Neutrophil (primary cell): ENCODE data around the gene CFAP73.
"Not testable (repeated sequence)": the region's sequence is repeated elsewhere in the genome, so short reads cannot be mapped to it uniquely, and the experiment has no call there.

Experiments used
- H3K27ac ChIP-seq: fragments of 200-600 bp; sonication (generic); 2 replicates; pipeline ENCODE4 v1.5.1; 2016; ENCODE audit warnings: mild to moderate bottlenecking, moderate library complexity
- H3K27me3 ChIP-seq: fragments of 200-600 bp; sonication (generic); 2 replicates; pipeline ENCODE4 v1.6.0; 2016; ENCODE audit warnings: mild to moderate bottlenecking
- H3K36me3 ChIP-seq: fragments of 200-600 bp; sonication (generic); 2 replicates; pipeline ENCODE4 v1.5.1; 2017
- H3K4me1 ChIP-seq, 2 experiments: fragments of 200-600 bp in 1 of 2; sonication (generic) in 1 of 2; 1 replicate in 1 of 2; 2 replicates in 1 of 2; pipeline versions ENCODE4 v1.5.1 to v1.6.1; 2013 to 2016; ENCODE audit warnings: low read depth in 1 of 2, low read length in 1 of 2, mild to moderate bottlenecking in 1 of 2, moderate library complexity in 1 of 2; ENCODE audit not compliant: control insufficient read depth in 1 of 2, insufficient read depth in 1 of 2
- H3K4me3 ChIP-seq, 2 experiments: fragments of 200-600 bp in 1 of 2; sonication (generic) in 1 of 2; 1 replicate in 1 of 2; 2 replicates in 1 of 2; pipeline ENCODE4 v1.5.1; 2013 to 2016; ENCODE audit warnings: low read depth in 1 of 2, low read length in 1 of 2, mild to moderate bottlenecking in 1 of 2, moderate library complexity in 1 of 2
- H3K9me3 ChIP-seq: fragments of 200-600 bp; sonication (generic); 2 replicates; pipeline ENCODE4 v1.5.1; 2016
- CTCF ChIP-seq: fragments of 200-600 bp; sonication (generic); IDR thresholded peaks from 2 replicates; pipeline ENCODE4 v1.5.1; 2016; ENCODE audit warnings: antibody characterized with exemption

The CFAP73 gene

GRCh38 chr12:113115455-113116126 is 33.9 kb upstream of the CFAP73 start:
- Histone ChIP-seq H3K4me1 (no peaks in the 10 kb centered on the region), H3K27me3 (peaks cover 21% of the 10 kb centered on the region), H3K36me3 (no peaks in the 10 kb centered on the region), H3K9me3 (no peaks in the 10 kb centered on the region), H3K4me3 (no peak overlapping the region), H3K27ac (no peak overlapping the region)
- no peak for TF ChIP-seq CTCF

- Histone ChIP-seq H3K36me3 (no peaks in the 10 kb centered on the region), H3K4me1 (no peaks in the 10 kb centered on the region), H3K27ac (no peak overlapping the region), H3K4me3 (no peak overlapping the region), H3K27me3 (peaks cover 24% of the 10 kb centered on the region), H3K9me3 (no peaks in the 10 kb centered on the region)
- TF ChIP-seq CTCF = no peak
Measured at GRCh38 chr12:113116875-113117274, 32.6 kb upstream of the CFAP73 start.

GRCh38 chr12:113117684-113118083 is 31.8 kb upstream of the CFAP73 start:
- H3K27ac ChIP-seq, H3K4me1 ChIP-seq, H3K4me3 ChIP-seq, H3K36me3 ChIP-seq, H3K9me3 ChIP-seq: not testable (repeated sequence)
- peaks cover 20% of the 10 kb centered on the region for H3K27me3 ChIP-seq

GRCh38 chr12:113118142-113118541 is 31.4 kb upstream of the CFAP73 start:
- no peaks in the 10 kb centered on the region for H3K36me3 ChIP-seq
- no peak for TF ChIP-seq CTCF
- H3K4me1 ChIP-seq = no peaks in the 10 kb centered on the region

GRCh38 chr12:113119980-113120669 is 29.4 kb upstream of the CFAP73 start:
- Histone ChIP-seq H3K27ac (no peak overlapping the region), H3K9me3 (no peaks in the 10 kb centered on the region), H3K4me1 (no peaks in the 10 kb centered on the region), H3K27me3 (peaks cover 20% of the 10 kb centered on the region), H3K36me3 (no peaks in the 10 kb centered on the region), H3K4me3 (no peak overlapping the region)
- no peak for TF ChIP-seq CTCF

More at GRCh38 chr12:113118142-113118541, 31.4 kb upstream of the CFAP73 start:
- H3K27ac ChIP-seq = no peak overlapping the region
- no peaks in the 10 kb centered on the region for H3K9me3 ChIP-seq
- no peak overlapping the region for H3K4me3 ChIP-seq
- peaks cover 20% of the 10 kb centered on the region for H3K27me3 ChIP-seq

- no peak for TF ChIP-seq CTCF
- no peak overlapping the region for H3K27ac ChIP-seq
Measured at GRCh38 chr12:113120670-113121370, 28.7 kb upstream of the CFAP73 start.

More at GRCh38 chr12:113120670-113121370, 28.7 kb upstream of the CFAP73 start:
- no peaks in the 10 kb centered on the region for H3K9me3 ChIP-seq
- peaks cover 20% of the 10 kb centered on the region for H3K27me3 ChIP-seq
- H3K36me3 ChIP-seq = no peaks in the 10 kb centered on the region
- H3K4me1 ChIP-seq = no peaks in the 10 kb centered on the region
- no peak overlapping the region for H3K4me3 ChIP-seq
